GM12878 (cell line): ENCODE measurements around the gene NPLOC4. TPM values are rescaled to one million over a fixed set of nuclear protein-coding genes. Genes with fewer than 3 reads are reported as not detected.

Source experiments
- ATAC-seq: fragments of 200-7000 bp; cut with Tn5 transposase; 3 replicates; pipeline ENCODE4 v1.9.1; 2020; ENCODE audit warnings: mild to moderate bottlenecking, moderate library complexity
- BruUV-seq: library from RNA; stranded (reverse); fragments of 400-500 nt; replicated peaks from 2 replicates; lab custom pipeline; 2021; lab: Mats Ljungman, UMichigan
- CTCF ChIA-PET: fragments of 300-600 bp; sonication (Branson Sonifier 250); formaldehyde crosslinking; extraction: SDS; loops from one replicate; lab custom pipeline; 2021; ENCODE audit warnings: inconsistent platforms; lab: Yijun Ruan, JAX
- POLR2A ChIA-PET: fragments of 350-600 bp; formaldehyde crosslinking; extraction: SDS; loops from one replicate; lab custom pipeline; 2021; ENCODE audit warnings: inconsistent platforms; lab: Charles Lee
- RAD21 ChIA-PET: fragments of 300-600 bp; sonication (Branson Sonifier 250); formaldehyde crosslinking; loops from one replicate; lab custom pipeline; 2023; ENCODE audit warnings: antibody characterized with exemption; ENCODE audit not compliant: unreplicated experiment; lab: Charles Lee
- SMC1A ChIA-PET: fragments of 300-600 bp; sonication (Branson Sonifier 250); formaldehyde crosslinking; loops from one replicate; lab custom pipeline; 2023; ENCODE audit not compliant: unreplicated experiment, uncharacterized antibody; lab: Charles Lee
- DNase-seq: peaks from one replicate; pipeline ENCODE4 v3.0.0-alpha.2; 2011; ENCODE audit warnings: low read depth, low spot score
- FAIRE-seq: peaks from 3 replicates; lab custom pipeline; 2011; peaks lifted over from hg19 to GRCh38; lab: Jason Lieb, UNC
- H2AFZ ChIP-seq: 2 replicates; pipeline ENCODE4 v1.6.0; 2011; ENCODE audit warnings: low read depth, low read length, control low read depth; ENCODE audit not compliant: control insufficient read depth
- H3K27ac ChIP-seq: 2 replicates; pipeline ENCODE4 v1.5.1; 2011; ENCODE audit warnings: control low read depth; ENCODE audit not compliant: control insufficient read depth, insufficient read depth
- H3K27me3 ChIP-seq, 2 experiments: replicated peaks in 1 of 2; 2 replicates each; pipeline versions ENCODE4 v1.6.0 to v1.6.1; 2011; ENCODE audit warnings: low read length in 1 of 2; ENCODE audit not compliant: control insufficient read depth in 2 of 2, insufficient read depth in 2 of 2
- H3K36me3 ChIP-seq, 2 experiments: 2 replicates each; pipeline ENCODE4 v1.5.1; 2011; ENCODE audit warnings: low read length in 1 of 2; ENCODE audit not compliant: control insufficient read depth in 2 of 2, insufficient read depth in 2 of 2
- H3K4me1 ChIP-seq: 2 replicates; pipeline ENCODE4 v1.6.1; 2011; ENCODE audit warnings: mild to moderate bottlenecking, low read length, moderate library complexity, mixed read lengths; ENCODE audit not compliant: control insufficient read depth, insufficient read depth
- H3K4me2 ChIP-seq: 2 replicates; pipeline ENCODE4 v1.6.0; 2011; ENCODE audit warnings: control low read depth; ENCODE audit not compliant: control insufficient read depth, insufficient read depth
- H3K4me3 ChIP-seq: fragments of 200-600 bp; sonication (generic); 2 replicates; pipeline ENCODE4 v1.5.1; 2016
- H3K79me2 ChIP-seq: 2 replicates; pipeline ENCODE4 v1.6.0; 2011; ENCODE audit warnings: low read length; ENCODE audit not compliant: control insufficient read depth, insufficient read depth
- H3K9ac ChIP-seq: 2 replicates; pipeline ENCODE4 v1.8.0; 2011; ENCODE audit warnings: low read length, control low read depth, mixed read lengths; ENCODE audit not compliant: control insufficient read depth, insufficient read depth
- H3K9me3 ChIP-seq: replicated peaks from 3 replicates; pipeline ENCODE4 v1.5.1; 2011; ENCODE audit warnings: mild to moderate bottlenecking, low read length; ENCODE audit not compliant: control insufficient read depth, insufficient read depth
- H4K20me1 ChIP-seq: 2 replicates; pipeline ENCODE4 v1.6.0; 2011; ENCODE audit not compliant: control insufficient read depth, insufficient read depth
- BACH1 ChIP-seq: fragments of 450-650 bp; IDR thresholded peaks from 2 replicates; pipeline ENCODE4 v1.6.1; 2017; ENCODE audit warnings: mild to moderate bottlenecking, borderline replicate concordance
- BCL11A ChIP-seq: IDR thresholded peaks from 2 replicates; pipeline ENCODE4 v1.6.1; 2011; ENCODE audit warnings: low read depth, low read length
- CBFB ChIP-seq: IDR thresholded peaks from 2 replicates; pipeline ENCODE4 v1.6.1; 2016; ENCODE audit warnings: antibody characterized with exemption, low read depth
- CBX3 ChIP-seq: fragments of 200-600 bp; sonication (generic); IDR thresholded peaks from 2 replicates; pipeline ENCODE4 v1.6.1; 2016; ENCODE audit warnings: low read depth, borderline replicate concordance
- CEBPB ChIP-seq, 2 experiments: fragments of 150-350 bp in 1 of 2; IDR thresholded peaks; 2 replicates each; pipeline ENCODE4 v1.6.1; 2012 to 2014; ENCODE audit warnings: low read depth in 2 of 2, low read length in 2 of 2, borderline replicate concordance in 1 of 2, inconsistent platforms in 1 of 2
- CHD2 ChIP-seq: IDR thresholded peaks from 2 replicates; pipeline ENCODE4 v1.6.1; 2011; ENCODE audit warnings: low read depth, low read length, improper control_type of control experiment, borderline replicate concordance
- HDAC2 ChIP-seq: fragments of 200-600 bp; sonication (generic); IDR thresholded peaks from 2 replicates; pipeline ENCODE4 v1.6.1; 2017
- LARP7 ChIP-seq: fragments of 450-650 bp; IDR thresholded peaks from 2 replicates; pipeline ENCODE4 v1.6.1; 2017; ENCODE audit warnings: mild to moderate bottlenecking
- MXI1 ChIP-seq: fragments of 150-350 bp; IDR thresholded peaks from 2 replicates; pipeline ENCODE4 v1.6.1; 2011; ENCODE audit warnings: low read depth, mild to moderate bottlenecking, inconsistent platforms, low read length, improper control_type of control experiment
- MYC ChIP-seq: IDR thresholded peaks from 2 replicates; pipeline ENCODE4 v1.6.1; 2011; ENCODE audit warnings: mild to moderate bottlenecking, low read length, moderate library complexity, inconsistent platforms; ENCODE audit not compliant: insufficient read depth, insufficient replicate concordance, insufficient read length, severe bottlenecking
- NR2C2 ChIP-seq: IDR thresholded peaks from 2 replicates; pipeline ENCODE4 v1.6.1; 2011; ENCODE audit warnings: borderline replicate concordance, low read depth; ENCODE audit not compliant: control insufficient read depth, insufficient read length
- ZNF384 ChIP-seq: IDR thresholded peaks from 2 replicates; pipeline ENCODE4 v1.6.1; 2012; ENCODE audit warnings: low read depth, mild to moderate bottlenecking, low read length, improper control_type of control experiment, borderline replicate concordance
- WGBS: methylation state at CpG from one replicate; pipeline ENCODE4 v1.1.6; 2016; ENCODE audit warnings: low lambda C conversion rate; ENCODE audit not compliant: insufficient replicate concordance, insufficient coverage; ENCODE audit errors: missing lambda C conversion rate; 5-methylcytosine and 5-hydroxymethylcytosine counted together
- in situ Hi-C: fragments of 300-500 bp; cut with MboI; formaldehyde crosslinking; loops from 9 replicates; pipeline ENCODE4 v1.14.3; 2018; ENCODE audit warnings: mixed read lengths
- intact Hi-C: fragments of 100-400 bp; cut with micrococcal nuclease; formaldehyde crosslinking; loops from one replicate; pipeline ENCODE4 v1.14.2; 2022; ENCODE audit not compliant: unreplicated experiment
- polyA plus RNA-seq, 11 experiments: library from polyadenylated mRNA; depleted of rRNA in 4 of 11; unstranded in 6 of 11; stranded (reverse) in 5 of 11; fragments of >200 nt; fragmentation: Nextera tagmentation in 4 of 11; fragmentation: Illumina TruSeq in 1 of 11; extraction: Ambion mirVana in 4 of 11; extraction: Trizol in 1 of 11; gene quantifications; 1 replicate in 1 of 11; 2 replicates in 10 of 11; pipeline versions ENCODE4 v1.2.1 to v1.2.3, GENCODE V29; 2011 to 2016; ENCODE audit warnings: inconsistent platforms in 2 of 11, missing spikeins in 2 of 11, low read depth in 1 of 11
- total RNA-seq, 4 experiments: library from RNA; depleted of rRNA in 3 of 4; stranded (reverse); fragments of >200 nt in 3 of 4; fragmentation: Illumina TruSeq in 1 of 4; extraction: Trizol in 1 of 4; gene quantifications; 2 replicates each; pipeline versions ENCODE4 v1.2.1 to v1.2.3, GENCODE V29; 2013 to 2021
- TF ChIP-seq, protein P1 (sequence below): fragments of 450-650 bp; IDR thresholded peaks from 2 replicates; pipeline ENCODE4 v1.6.1; 2017; ENCODE audit warnings: borderline replicate concordance
- TF ChIP-seq, protein P2 (sequence below): IDR thresholded peaks from 2 replicates; pipeline ENCODE4 v1.6.1; 2012; ENCODE audit warnings: low read length, inconsistent platforms

The NPLOC4 gene
- total and polyA plus RNA-seq, 10 of the 15 experiments (the other 5 are each of a cell fraction or from before 2014, with no cell fraction given): 1.5 to 83.7 (median 45.8) TPM

DNA sequence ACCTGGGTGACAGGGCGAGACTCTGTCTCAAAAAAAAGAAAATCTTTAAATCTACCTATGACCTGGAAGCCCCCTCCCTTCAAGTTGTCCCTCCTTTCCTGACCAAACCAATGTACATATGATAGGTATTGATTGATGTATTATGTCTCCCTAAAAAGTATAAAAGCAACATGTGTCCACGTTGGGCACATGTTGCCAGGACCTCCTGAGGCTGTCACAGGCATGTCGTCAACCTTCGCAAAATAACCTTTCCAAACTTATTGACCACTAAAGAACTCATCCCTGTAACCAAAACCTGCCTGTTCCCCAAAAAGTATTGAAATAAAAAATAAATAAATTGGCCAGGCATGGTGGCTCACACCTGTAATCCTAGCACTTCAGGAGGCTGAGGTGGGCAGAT is 25.1 kb upstream of the NPLOC4 start:
- SMC1A ChIA-PET: no interaction called here

More for the DNA sequence above, 25.1 kb upstream of the NPLOC4 start:
- Histone ChIP-seq H3K4me1 (peaks cover 13% of the 10 kb centered on the region), H3K27ac (no peak overlapping the region), H4K20me1 (no peaks in the 10 kb centered on the region), H3K27me3 (no peaks in the 10 kb centered on the region), H2AFZ (no peak overlapping the region), H3K79me2 (peaks cover 21% of the 10 kb centered on the region), H3K36me3 (no peaks in the 10 kb centered on the region; a peak in 1 of 4 replicates), H3K9ac (no peak overlapping the region), H3K4me3 (no peak overlapping the region), H3K9me3 (no peaks in the 10 kb centered on the region), H3K4me2 (no peak overlapping the region)
- in situ Hi-C loops: no loop called here
- FAIRE-seq (no peak), DNase-seq (no peak), ATAC-seq (no peak)
- ChIA-PET POLR2A (no interaction called here), RAD21 (no interaction called here), CTCF (no interaction called here)
- WGBS: 96% methylated on average over 4 of the region's 4 CpGs
- intact Hi-C loops: no loop called here
- no TSS peak for BruUV-seq
- no peak for TF ChIP-seq MXI1
- no peak for TF ChIP-seq HDAC2
- TF ChIP-seq CBFB: no peak
- no peak for TF ChIP-seq CBX3
- TF ChIP-seq BCL11A: no peak
- TF ChIP-seq ZNF384: no peak
- TF ChIP-seq LARP7: no peak
- TF ChIP-seq, protein P1, sequence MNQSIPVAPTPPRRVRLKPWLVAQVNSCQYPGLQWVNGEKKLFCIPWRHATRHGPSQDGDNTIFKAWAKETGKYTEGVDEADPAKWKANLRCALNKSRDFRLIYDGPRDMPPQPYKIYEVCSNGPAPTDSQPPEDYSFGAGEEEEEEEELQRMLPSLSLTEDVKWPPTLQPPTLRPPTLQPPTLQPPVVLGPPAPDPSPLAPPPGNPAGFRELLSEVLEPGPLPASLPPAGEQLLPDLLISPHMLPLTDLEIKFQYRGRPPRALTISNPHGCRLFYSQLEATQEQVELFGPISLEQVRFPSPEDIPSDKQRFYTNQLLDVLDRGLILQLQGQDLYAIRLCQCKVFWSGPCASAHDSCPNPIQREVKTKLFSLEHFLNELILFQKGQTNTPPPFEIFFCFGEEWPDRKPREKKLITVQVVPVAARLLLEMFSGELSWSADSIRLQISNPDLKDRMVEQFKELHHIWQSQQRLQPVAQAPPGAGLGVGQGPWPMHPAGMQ: no peak
- TF ChIP-seq NR2C2: no peak
- no peak for TF ChIP-seq CEBPB (IDR thresholded peaks at IDR 0.05; ENCODE audit: borderline replicate concordance in 1 of 2, low read depth in 2 of 2, low read length in 2 of 2)
- no peak for TF ChIP-seq BACH1
- TF ChIP-seq, protein P2, sequence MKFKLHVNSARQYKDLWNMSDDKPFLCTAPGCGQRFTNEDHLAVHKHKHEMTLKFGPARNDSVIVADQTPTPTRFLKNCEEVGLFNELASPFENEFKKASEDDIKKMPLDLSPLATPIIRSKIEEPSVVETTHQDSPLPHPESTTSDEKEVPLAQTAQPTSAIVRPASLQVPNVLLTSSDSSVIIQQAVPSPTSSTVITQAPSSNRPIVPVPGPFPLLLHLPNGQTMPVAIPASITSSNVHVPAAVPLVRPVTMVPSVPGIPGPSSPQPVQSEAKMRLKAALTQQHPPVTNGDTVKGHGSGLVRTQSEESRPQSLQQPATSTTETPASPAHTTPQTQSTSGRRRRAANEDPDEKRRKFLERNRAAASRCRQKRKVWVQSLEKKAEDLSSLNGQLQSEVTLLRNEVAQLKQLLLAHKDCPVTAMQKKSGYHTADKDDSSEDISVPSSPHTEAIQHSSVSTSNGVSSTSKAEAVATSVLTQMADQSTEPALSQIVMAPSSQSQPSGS: no peak
- TF ChIP-seq MYC: no peak
- no peak for TF ChIP-seq CHD2
